SK-N-MC (cell line): ENCODE measurements around the gene PTPRN2.

Source experiments
- EZH2 ChIP-seq: fragments of 200-600 bp; sonication (generic); IDR thresholded peaks from one replicate; pipeline ENCODE4 v1.6.1; 2017; ENCODE audit warnings: antibody characterized with exemption
- FOXP2 ChIP-seq: optimal IDR thresholded peaks from 2 replicates; pipeline ENCODE3; 2011; ENCODE audit warnings: mild to moderate bottlenecking, moderate library complexity; ENCODE audit not compliant: insufficient read depth; ENCODE audit errors: extremely low read length, control extremely low read depth
- POLR2AphosphoS5 ChIP-seq: IDR thresholded peaks from 2 replicates; pipeline ENCODE4 v1.6.1; 2012; ENCODE audit warnings: mild to moderate bottlenecking, low read depth, low read length, borderline replicate concordance

DNA sequence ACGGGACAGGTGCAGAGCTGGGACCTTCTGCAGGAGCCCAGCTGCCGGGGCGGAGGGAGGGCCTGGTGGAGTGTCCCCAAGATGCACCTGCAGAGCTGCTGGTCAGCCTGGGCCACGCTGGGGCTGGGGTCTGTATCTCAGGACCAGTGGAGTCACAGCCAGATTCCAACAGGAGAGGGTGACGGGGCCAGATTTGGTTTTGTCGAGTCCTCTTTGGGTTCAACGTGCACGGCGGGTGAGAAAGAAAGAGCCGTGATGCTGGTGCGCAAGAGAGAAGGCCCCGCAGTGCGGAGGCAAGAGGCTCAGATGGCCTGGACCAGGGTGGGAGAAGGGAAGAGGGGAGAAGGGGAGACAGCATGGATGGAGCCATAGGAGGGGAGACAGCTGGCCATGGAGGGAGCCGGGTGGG is 462.9 kb downstream of the PTPRN2 start:
- TF ChIP-seq EZH2 (no peak), POLR2AphosphoS5 (no peak), FOXP2 (no peak)
